ENCODE results near the gene E4F1.

Gene E4F1

DNA sequence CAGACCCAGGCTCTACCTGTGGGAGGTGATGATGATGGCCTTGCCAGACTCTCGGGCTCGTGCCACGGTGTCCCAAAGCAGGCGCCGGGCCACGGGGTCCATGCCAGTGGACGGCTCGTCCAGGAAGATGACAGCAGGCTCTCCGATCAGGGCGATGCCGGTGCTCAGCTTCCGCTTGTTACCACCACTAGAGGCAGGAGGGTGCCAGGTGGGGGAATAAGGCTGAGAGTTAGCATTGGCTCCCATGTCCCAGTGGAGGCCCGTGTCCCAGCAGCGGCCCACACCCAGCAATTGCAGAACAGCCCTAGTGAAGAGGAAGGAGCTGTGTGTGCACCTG lies 54.8 kb downstream of the E4F1 start:
- DNase-seq: no peak

GRCh38 chr16:2278956-2279800 lies 55.8 kb downstream of the E4F1 start:
- no peak for DNase-seq

GRCh38 chr16:2280461-2280860 lies 57.1 kb downstream of the E4F1 start:
- DNase-seq: no peak

GRCh38 chr16:2280981-2281542 lies 57.7 kb downstream of the E4F1 start:
- no peak for DNase-seq

GRCh38 chr16:2282262-2282661 lies 58.9 kb downstream of the E4F1 start:
- no peak for DNase-seq

GRCh38 chr16:2282866-2283555 lies 59.6 kb downstream of the E4F1 start:
- no peak for DNase-seq

DNA sequence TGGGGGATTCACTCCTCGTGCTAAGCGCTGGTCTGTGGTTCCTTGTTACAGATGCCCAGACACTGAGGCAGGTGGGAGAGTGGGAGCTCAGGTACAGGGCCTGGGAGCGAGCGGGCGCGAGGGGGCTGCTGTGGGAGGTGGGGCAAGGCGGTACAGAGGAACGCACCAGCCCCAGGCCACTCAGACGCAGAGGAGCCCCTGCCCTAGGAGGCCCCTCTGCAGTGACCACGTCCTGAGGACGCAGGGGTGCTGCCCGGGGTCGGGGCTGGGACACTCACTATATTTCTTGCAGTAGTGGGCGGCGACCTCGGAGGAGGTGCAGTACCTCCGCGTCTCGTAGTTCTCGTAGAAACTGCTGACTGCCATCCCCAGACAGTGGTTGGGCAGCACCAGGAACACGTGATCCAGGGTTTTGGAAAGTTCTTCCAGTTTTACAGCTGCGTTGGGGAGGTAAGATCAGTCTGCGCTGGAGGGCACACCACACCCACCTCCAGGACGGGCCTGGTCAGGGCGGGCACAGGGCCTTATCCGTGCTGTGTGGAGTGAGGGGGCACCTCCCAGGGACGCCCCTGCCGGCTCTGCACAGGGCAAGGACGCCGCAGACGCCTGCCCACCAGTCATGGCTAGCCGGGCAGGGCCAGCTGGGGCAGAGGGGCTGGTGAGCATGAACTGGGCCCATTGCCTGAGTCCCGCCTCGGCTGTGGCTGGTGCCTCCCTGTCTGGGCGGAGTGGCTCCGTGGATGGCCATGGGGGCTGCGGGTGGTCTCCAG lies 60.8 kb downstream of the E4F1 start:
- no peak for DNase-seq

- no peak for DNase-seq
These were observed 61.6 kb downstream of the E4F1 start for GRCh38 chr16:2284797-2285576.
